Fibroblast of lung (primary cell): Measurements from ENCODE around the gene LRRC42.

Experiments used
- EZH2 ChIP-seq: IDR thresholded peaks from 2 replicates; pipeline ENCODE4 v1.5.1; 2012; ENCODE audit warnings: low read length, control low read depth, mild to moderate bottlenecking; ENCODE audit errors: missing control alignments
- TF ChIP-seq, protein P1 (sequence below), 2 donors: IDR thresholded peaks in 1 of 2; conservative IDR thresholded peaks in 1 of 2; 1 replicate in 1 of 2; 2 replicates in 1 of 2; pipeline ENCODE4 v1.5.1; 2011 to 2012; ENCODE audit warnings: low read length in 2 of 2, control low read depth in 1 of 2, inconsistent platforms in 1 of 2, low read depth in 1 of 2, mild to moderate bottlenecking in 1 of 2

GRCh38 chr1:53947172-53947907, 1.2 kb downstream of the LRRC42 start:
- TF ChIP-seq, protein P1, sequence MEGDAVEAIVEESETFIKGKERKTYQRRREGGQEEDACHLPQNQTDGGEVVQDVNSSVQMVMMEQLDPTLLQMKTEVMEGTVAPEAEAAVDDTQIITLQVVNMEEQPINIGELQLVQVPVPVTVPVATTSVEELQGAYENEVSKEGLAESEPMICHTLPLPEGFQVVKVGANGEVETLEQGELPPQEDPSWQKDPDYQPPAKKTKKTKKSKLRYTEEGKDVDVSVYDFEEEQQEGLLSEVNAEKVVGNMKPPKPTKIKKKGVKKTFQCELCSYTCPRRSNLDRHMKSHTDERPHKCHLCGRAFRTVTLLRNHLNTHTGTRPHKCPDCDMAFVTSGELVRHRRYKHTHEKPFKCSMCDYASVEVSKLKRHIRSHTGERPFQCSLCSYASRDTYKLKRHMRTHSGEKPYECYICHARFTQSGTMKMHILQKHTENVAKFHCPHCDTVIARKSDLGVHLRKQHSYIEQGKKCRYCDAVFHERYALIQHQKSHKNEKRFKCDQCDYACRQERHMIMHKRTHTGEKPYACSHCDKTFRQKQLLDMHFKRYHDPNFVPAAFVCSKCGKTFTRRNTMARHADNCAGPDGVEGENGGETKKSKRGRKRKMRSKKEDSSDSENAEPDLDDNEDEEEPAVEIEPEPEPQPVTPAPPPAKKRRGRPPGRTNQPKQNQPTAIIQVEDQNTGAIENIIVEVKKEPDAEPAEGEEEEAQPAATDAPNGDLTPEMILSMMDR (conservative IDR thresholded peaks at IDR 0.05 in 1 of 2, IDR thresholded peaks at IDR 0.05 in 1 of 2; ENCODE audit: low read depth in 1 of 2, low read length in 2 of 2), result no peak
- no peak for TF ChIP-seq EZH2
